T-helper 22 cell (primary cell): Measurements from ENCODE around the gene BBS4.
"Not testable (repeated sequence)": the region's sequence is repeated elsewhere in the genome, so short reads cannot be mapped to it uniquely, and the experiment has no call there.

ENCODE experiments used
- DNase-seq: peaks from one replicate; pipeline ENCODE4 v3.0.0-alpha.2; 2020; ENCODE audit warnings: low read depth

BBS4 gene

GRCh38 chr15:72685925-72686794 lies at the start of gene BBS4, which contains the start of gene HIGD2B:
Gene BBS4, plus strand, starts transcription at chr15:72686207. Its CDS starts 21 bp downstream, at chr15:72686228.
Gene HIGD2B, minus strand, starts transcription at chr15:72686182. Its CDS starts 9,808 bp downstream, at chr15:72676374.
- DNase-seq: peak; percentile 70

- peak; percentile 23 for DNase-seq
Measured at GRCh38 chr15:72636519-72637282, 49.3 kb upstream of the BBS4 start.

GRCh38 chr15:72639759-72640483 lies 46.1 kb upstream of the BBS4 start:
- not testable (repeated sequence) for DNase-seq

GRCh38 chr15:72642271-72642670 lies 43.7 kb upstream of the BBS4 start:
- DNase-seq: not testable (repeated sequence)

GRCh38 chr15:72648631-72649253 lies 37.3 kb upstream of the BBS4 start:
- DNase-seq: not testable (repeated sequence)

GRCh38 chr15:72654397-72654796 lies 31.6 kb upstream of the BBS4 start, which contains the start of gene GOLGA6B:
Gene GOLGA6B, plus strand, starts transcription at chr15:72654697. Its CDS starts 41 bp downstream, at chr15:72654738.
- DNase-seq: not testable (repeated sequence)

- not testable (repeated sequence) for DNase-seq
Measured at GRCh38 chr15:72656014-72656413, 30.0 kb upstream of the BBS4 start.

- DNase-seq: not testable (repeated sequence)
Measured at GRCh38 chr15:72661081-72661480, 24.9 kb upstream of the BBS4 start.

GRCh38 chr15:72663931-72664330 lies 22.1 kb upstream of the BBS4 start:
- not testable (repeated sequence) for DNase-seq

- not testable (repeated sequence) for DNase-seq
Measured at GRCh38 chr15:72665706-72666105, 20.3 kb upstream of the BBS4 start.

GRCh38 chr15:72669803-72670202 lies 16.2 kb upstream of the BBS4 start:
- DNase-seq: not testable (repeated sequence)

GRCh38 chr15:72670656-72671352 lies 15.2 kb upstream of the BBS4 start:
- peak; percentile 37 for DNase-seq

GRCh38 chr15:72671525-72671924 lies 14.5 kb upstream of the BBS4 start:
- no peak for DNase-seq

GRCh38 chr15:72676838-72677237 lies 9.2 kb upstream of the BBS4 start:
- no peak for DNase-seq

GRCh38 chr15:72680931-72681330 lies 5.1 kb upstream of the BBS4 start:
- DNase-seq: no peak

GRCh38 chr15:72682772-72683171 lies 3.2 kb upstream of the BBS4 start:
- no peak for DNase-seq

- DNase-seq: no peak
Measured at GRCh38 chr15:72685301-72685924, 594 bp upstream of the BBS4 start.

GRCh38 chr15:72688697-72689096 lies 2.7 kb downstream of the BBS4 start:
- DNase-seq: no peak

- DNase-seq: no peak
Measured at GRCh38 chr15:72690938-72691337, 4.9 kb downstream of the BBS4 start.

GRCh38 chr15:72698938-72699337 lies 12.9 kb downstream of the BBS4 start:
- DNase-seq: no peak
